Mesenchymal stem cell (in vitro differentiated cells and primary cell): ENCODE measurements around the gene GCH1.
"Not testable (repeated sequence)": the region's sequence is repeated elsewhere in the genome, so short reads cannot be mapped to it uniquely, and the experiment has no call there.

ENCODE experiments used
- DNase-seq: peaks from one replicate; pipeline ENCODE4 v3.0.0-alpha.2; 2013
- H2AFZ ChIP-seq: one replicate; pipeline ENCODE4 v1.6.1; 2013; ENCODE audit warnings: low read depth, mild to moderate bottlenecking, control low read depth, inconsistent platforms, low read length, moderate library complexity
- H2AK5ac ChIP-seq: 2 replicates; pipeline ENCODE4 v1.6.1; 2013; ENCODE audit warnings: low read length, moderate library complexity, mild to moderate bottlenecking, inconsistent platforms; ENCODE audit not compliant: severe bottlenecking
- H2BK120ac ChIP-seq: one replicate; pipeline ENCODE4 v1.6.1; 2013; ENCODE audit warnings: low read depth, mild to moderate bottlenecking, inconsistent platforms, low read length, moderate library complexity
- H2BK12ac ChIP-seq, 2 experiments: one replicate each; pipeline ENCODE4 v1.6.1; 2013; ENCODE audit warnings: inconsistent platforms in 2 of 2, low read length in 2 of 2, mild to moderate bottlenecking in 2 of 2, moderate library complexity in 2 of 2, control low read depth in 1 of 2
- H2BK15ac ChIP-seq: one replicate; pipeline ENCODE4 v1.6.1; 2013; ENCODE audit warnings: mild to moderate bottlenecking, low read depth, inconsistent platforms; ENCODE audit not compliant: poor library complexity, severe bottlenecking
- H2BK5ac ChIP-seq: 2 replicates; pipeline ENCODE4 v1.6.1; 2013; ENCODE audit warnings: low read depth, mild to moderate bottlenecking, low read length, control low read depth, inconsistent platforms; ENCODE audit not compliant: poor library complexity, severe bottlenecking
- H3K14ac ChIP-seq, 2 experiments: one replicate each; pipeline ENCODE4 v1.6.1; 2013; ENCODE audit warnings: inconsistent platforms in 2 of 2, low read length in 2 of 2, control low read depth in 1 of 2, mild to moderate bottlenecking in 1 of 2, moderate library complexity in 1 of 2
- H3K18ac ChIP-seq, 2 experiments: one replicate each; pipeline ENCODE4 v1.6.1; 2013; ENCODE audit warnings: inconsistent platforms in 2 of 2, low read length in 2 of 2, control low read depth in 1 of 2, low read depth in 1 of 2, mild to moderate bottlenecking in 1 of 2
- H3K23ac ChIP-seq, 2 experiments: one replicate each; pipeline ENCODE4 v1.6.1; 2013; ENCODE audit warnings: inconsistent platforms in 2 of 2, low read length in 2 of 2, mild to moderate bottlenecking in 2 of 2, moderate library complexity in 2 of 2, control low read depth in 1 of 2
- H3K27ac ChIP-seq: 2 replicates; pipeline ENCODE4 v1.5.1; 2013; ENCODE audit warnings: mild to moderate bottlenecking, moderate library complexity, low read length, control low read depth, inconsistent platforms; ENCODE audit not compliant: poor library complexity, severe bottlenecking
- H3K27me3 ChIP-seq, 2 experiments: 2 replicates each; pipeline versions ENCODE4 v1.6.1 to v1.7.0; 2013; ENCODE audit warnings: low read length in 2 of 2, mild to moderate bottlenecking in 2 of 2, moderate library complexity in 2 of 2, control low read depth in 1 of 2, inconsistent platforms in 1 of 2; ENCODE audit not compliant: control insufficient read depth in 1 of 2, insufficient read depth in 1 of 2
- H3K36me3 ChIP-seq, 2 experiments: 2 replicates each; pipeline versions ENCODE4 v1.6.1 to v1.7.0; 2013; ENCODE audit warnings: low read length in 2 of 2, control low read depth in 1 of 2, inconsistent platforms in 1 of 2, low read depth in 1 of 2, mild to moderate bottlenecking in 1 of 2; ENCODE audit not compliant: insufficient read depth in 2 of 2, control insufficient read depth in 1 of 2
- H3K4ac ChIP-seq, 2 experiments: one replicate each; pipeline ENCODE4 v1.6.1; 2013; ENCODE audit warnings: inconsistent platforms in 2 of 2, low read length in 2 of 2, mild to moderate bottlenecking in 2 of 2, moderate library complexity in 2 of 2, control low read depth in 1 of 2, low read depth in 1 of 2
- H3K4me1 ChIP-seq: 2 replicates; pipeline ENCODE4 v1.6.1; 2013; ENCODE audit warnings: low read depth, low read length, control low read depth; ENCODE audit not compliant: control insufficient read depth, insufficient read depth
- H3K4me2 ChIP-seq: 2 replicates; pipeline ENCODE4 v1.6.1; 2013; ENCODE audit warnings: low read length, mild to moderate bottlenecking, inconsistent platforms; ENCODE audit not compliant: poor library complexity, severe bottlenecking
- H3K4me3 ChIP-seq, 2 experiments: 2 replicates each; pipeline versions ENCODE4 v1.5.1 to v1.7.0; 2013; ENCODE audit warnings: low read length in 2 of 2, mild to moderate bottlenecking in 2 of 2, control low read depth in 1 of 2, low read depth in 1 of 2; ENCODE audit not compliant: insufficient read depth in 1 of 2
- H3K79me1 ChIP-seq: replicated peaks from 2 replicates; pipeline ENCODE4 v1.6.1; 2013; ENCODE audit warnings: mild to moderate bottlenecking, control low read depth, low read length, inconsistent platforms; ENCODE audit not compliant: poor library complexity, severe bottlenecking
- H3K9ac ChIP-seq: 2 replicates; pipeline ENCODE4 v1.7.0; 2013; ENCODE audit warnings: mild to moderate bottlenecking, low read length, moderate library complexity
- H3K9me3 ChIP-seq: 2 replicates; pipeline ENCODE4 v1.7.0; 2013; ENCODE audit warnings: mild to moderate bottlenecking, low read length; ENCODE audit not compliant: control insufficient read depth
- H4K8ac ChIP-seq: one replicate; pipeline ENCODE4 v1.6.1; 2013; ENCODE audit warnings: inconsistent platforms, mild to moderate bottlenecking, low read length, moderate library complexity
- H4K91ac ChIP-seq: one replicate; pipeline ENCODE4 v1.6.1; 2013; ENCODE audit warnings: mild to moderate bottlenecking, low read length, inconsistent platforms
- WGBS: methylation state at CpG from one replicate; pipeline ENCODE4 v1.1.7; 2013; ENCODE audit warnings: mixed read lengths; 5-methylcytosine and 5-hydroxymethylcytosine counted together

The GCH1 gene

DNA sequence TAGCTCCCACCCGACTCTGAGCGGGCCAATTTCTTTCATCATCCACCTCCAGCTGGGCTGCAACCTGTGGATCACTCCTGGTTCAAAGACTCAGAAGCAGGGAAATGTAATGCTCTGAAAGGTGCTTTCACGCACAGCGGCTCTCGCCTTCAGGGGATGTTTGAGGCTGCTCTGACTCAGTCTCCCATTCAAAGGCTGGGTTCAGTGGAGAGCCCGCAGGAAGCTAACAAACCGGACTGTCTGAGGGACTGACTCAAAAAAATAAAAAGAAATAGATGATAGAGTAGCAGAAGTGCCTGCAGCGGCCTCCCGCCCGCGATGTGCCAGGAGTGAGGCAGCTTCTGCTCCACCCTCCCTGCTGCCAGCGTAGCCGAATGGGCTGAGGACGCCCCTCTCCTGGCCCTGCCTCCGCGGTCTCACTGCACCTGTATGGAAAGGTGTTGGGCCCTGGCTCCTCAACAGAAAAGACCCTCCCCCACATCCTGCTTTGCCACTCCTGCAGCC, 98.0 kb downstream of the GCH1 start:
- Histone ChIP-seq H3K79me1 (no peaks in the 10 kb centered on the region), H4K8ac (no peak overlapping the region), H2BK15ac (no peak overlapping the region), H3K4me3 (no peak overlapping the region), H2BK12ac (no peak overlapping the region), H3K4ac (no peak overlapping the region), H2AK5ac (no peak overlapping the region), H3K23ac (no peak overlapping the region), H2BK120ac (no peak overlapping the region), H3K27me3 (peaks cover 21 to 22% of the 10 kb centered on the region in 2 experiments), H4K91ac (no peak overlapping the region), H3K36me3 (no peaks in the 10 kb centered on the region), H3K9ac (no peak overlapping the region), H3K4me2 (no peak overlapping the region), H2AFZ (no peak overlapping the region), H3K14ac (no peak overlapping the region), H2BK5ac (no peak overlapping the region), H3K4me1 (peaks cover 3% of the 10 kb centered on the region), H3K9me3 (no peaks in the 10 kb centered on the region), H3K27ac (no peak overlapping the region), H3K18ac (no peak overlapping the region)
- 67% methylated on average over 16 of the region's 16 CpGs for WGBS
- DNase-seq = no peak

DNA sequence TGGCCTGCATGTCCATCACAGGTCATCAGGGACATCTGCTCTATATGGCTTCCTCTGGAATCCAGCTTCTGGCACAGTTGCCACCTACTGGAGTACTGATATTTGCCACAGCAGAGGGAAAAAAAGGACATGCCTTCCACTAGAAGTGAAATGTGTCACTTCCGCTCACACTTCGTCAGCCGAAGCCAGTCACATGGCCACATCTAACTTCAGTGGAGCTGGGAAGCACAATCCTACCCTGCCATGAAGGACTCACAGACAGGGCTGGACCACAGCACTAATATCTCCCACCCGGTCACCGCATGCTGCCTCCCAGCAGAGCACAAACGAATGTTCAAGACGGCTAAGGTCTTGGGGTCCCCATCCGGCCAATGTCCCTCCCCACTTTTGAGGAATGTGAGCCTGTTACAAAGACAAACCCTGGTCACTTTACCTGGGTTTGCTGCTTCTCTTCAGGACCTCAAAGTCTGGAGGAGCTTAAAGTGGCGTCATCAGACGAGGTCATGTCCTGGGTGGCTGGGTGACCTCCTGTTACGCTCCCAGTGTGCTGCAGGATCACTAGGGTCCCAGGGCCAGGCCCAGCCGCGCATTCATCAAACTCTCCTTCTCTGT, 98.6 kb downstream of the GCH1 start:
- Histone ChIP-seq H3K27ac (no peak overlapping the region), H3K14ac (no peak overlapping the region), H3K23ac (no peak overlapping the region), H3K9me3 (no peaks in the 10 kb centered on the region), H3K79me1 (no peaks in the 10 kb centered on the region), H3K4ac (no peak overlapping the region), H3K18ac (no peak overlapping the region), H2BK12ac (no peak overlapping the region), H3K9ac (no peak overlapping the region), H3K4me1 (peaks cover 3% of the 10 kb centered on the region), H3K36me3 (no peaks in the 10 kb centered on the region), H4K8ac (peak overlapping the region; percentile 19), H2BK15ac (no peak overlapping the region), H2AK5ac (no peak overlapping the region), H2BK120ac (no peak overlapping the region), H3K4me3 (no peak overlapping the region), H3K4me2 (no peak overlapping the region), H2BK5ac (no peak overlapping the region), H4K91ac (no peak overlapping the region), H2AFZ (no peak overlapping the region), H3K27me3 (peaks cover 21 to 22% of the 10 kb centered on the region in 2 experiments)
- 88% methylated on average over 13 of the region's 13 CpGs for WGBS
- no peak for DNase-seq

DNA sequence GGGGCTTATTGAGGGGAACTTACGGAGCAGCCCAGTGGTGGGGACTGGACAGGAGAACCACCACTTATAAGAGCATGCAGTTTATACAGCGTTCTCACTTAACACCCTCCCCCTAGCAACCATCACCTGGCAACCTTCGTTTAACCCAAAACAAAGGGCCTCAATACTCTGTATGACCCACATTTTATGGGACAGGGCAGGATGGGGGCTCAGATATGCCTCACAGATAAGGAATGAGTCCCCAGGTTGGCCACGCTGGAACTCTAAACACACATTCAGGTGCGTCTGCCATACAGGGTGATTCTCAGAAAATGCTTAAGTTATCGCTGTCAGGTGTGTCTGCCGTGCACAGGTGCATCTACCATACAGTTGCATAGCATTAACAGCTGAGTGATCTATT, 99.2 kb downstream of the GCH1 start:
- Histone ChIP-seq H2AFZ (no peak overlapping the region), H3K27me3 (peaks cover 21 to 22% of the 10 kb centered on the region in 2 experiments), H3K4ac (no peak overlapping the region), H2BK5ac (no peak overlapping the region), H3K36me3 (no peaks in the 10 kb centered on the region), H3K4me1 (peaks cover 3% of the 10 kb centered on the region), H3K18ac (no peak overlapping the region), H3K14ac (no peak overlapping the region), H3K27ac (no peak overlapping the region), H2BK12ac (no peak overlapping the region), H3K23ac (no peak overlapping the region), H2BK120ac (no peak overlapping the region), H3K79me1 (no peaks in the 10 kb centered on the region), H3K9me3 (no peaks in the 10 kb centered on the region), H3K9ac (no peak overlapping the region), H4K8ac (no peak overlapping the region), H3K4me2 (no peak overlapping the region), H3K4me3 (no peak overlapping the region), H4K91ac (no peak overlapping the region), H2BK15ac (no peak overlapping the region), H2AK5ac (no peak overlapping the region)
- DNase-seq = no peak
- WGBS = 91% methylated on average over 7 of the region's 7 CpGs

- not testable (repeated sequence) for H4K8ac ChIP-seq, H4K91ac ChIP-seq, H3K18ac ChIP-seq, H3K4me2 ChIP-seq, H3K79me1 ChIP-seq, H3K36me3 ChIP-seq, H3K4ac ChIP-seq, H3K23ac ChIP-seq, H2BK12ac ChIP-seq, H2BK5ac ChIP-seq, H2AFZ ChIP-seq, DNase-seq, H2BK120ac ChIP-seq, H3K14ac ChIP-seq, H3K4me3 ChIP-seq, H2AK5ac ChIP-seq, H3K9me3 ChIP-seq, H3K27ac ChIP-seq, H2BK15ac ChIP-seq, H3K4me1 ChIP-seq, H3K9ac ChIP-seq
- H3K27me3 ChIP-seq = peaks cover 21 to 22% of the 10 kb centered on the region in 2 experiments
- no CpG with 5 or more reads among the region's 2 CpGs for WGBS
These were observed 101.1 kb downstream of the GCH1 start for GRCh38 chr14:54801482-54801881.
